Sigmoid colon (tissue), 7 donors: ENCODE data around the gene WDR37. TPM values are rescaled to one million over a fixed set of nuclear protein-coding genes. Genes with fewer than 3 reads are reported as not detected.

Experiments
- DNase-seq: peaks from one replicate; pipeline ENCODE4 v3.0.0-alpha.2; 2019
- H3K27ac ChIP-seq, 4 donors: fragments of 200-600 bp; sonication (generic); one replicate each; pipeline ENCODE4 v1.5.1; 2016 to 2019; ENCODE audit warnings: mild to moderate bottlenecking in 1 of 4
- H3K27me3 ChIP-seq, 3 donors: fragments of 200-600 bp; sonication (generic); one replicate each; pipeline ENCODE4 v1.5.1; 2019; ENCODE audit warnings: mild to moderate bottlenecking in 1 of 3
- H3K36me3 ChIP-seq, 4 donors: fragments of 200-600 bp; sonication (generic); one replicate each; pipeline ENCODE4 v1.5.1; 2016 to 2019
- H3K4me1 ChIP-seq, 4 donors: fragments of 200-600 bp; sonication (generic); one replicate each; pipeline ENCODE4 v1.5.1; 2017 to 2019
- H3K4me3 ChIP-seq, 4 donors: fragments of 200-600 bp; sonication (generic); one replicate each; pipeline ENCODE4 v1.5.1; 2017 to 2019; ENCODE audit warnings: mild to moderate bottlenecking in 2 of 4, moderate library complexity in 1 of 4
- H3K9me3 ChIP-seq, 4 donors: fragments of 200-600 bp in 3 of 4; sonication (generic) in 3 of 4; one replicate each; pipeline versions ENCODE4 v1.5.1 to v1.6.1; 2013 to 2019
- CTCF ChIP-seq, 4 experiments: fragments of 450-650 bp in 3 of 4; fragments of 200-600 bp in 1 of 4; IDR thresholded peaks; one replicate each; pipeline ENCODE4 v1.5.1; 2016 to 2019; ENCODE audit warnings: antibody characterized with exemption in 4 of 4, mild to moderate bottlenecking in 3 of 4, moderate library complexity in 2 of 4
- EP300 ChIP-seq, 4 donors: sonication (generic); formaldehyde crosslinking; IDR thresholded peaks; one replicate each; pipeline ENCODE4 v1.6.1; 2017; ENCODE audit warnings: antibody characterized with exemption in 4 of 4
- POLR2A ChIP-seq, 2 donors: fragments of 450-650 bp; IDR thresholded peaks; one replicate each; pipeline ENCODE4 v1.6.1; 2016; ENCODE audit warnings: antibody characterized with exemption in 2 of 2, mild to moderate bottlenecking in 2 of 2, moderate library complexity in 2 of 2
- POLR2AphosphoS5 ChIP-seq, 4 donors: sonication (generic); formaldehyde crosslinking; IDR thresholded peaks; one replicate each; pipeline ENCODE4 v1.6.1; 2017; ENCODE audit warnings: antibody characterized with exemption in 4 of 4
- WGBS, 2 donors: extraction: QIAGEN DNeasy Blood & Tissue Kit; methylation state at CpG; one replicate each; pipeline ENCODE4 v1.1.7; 2013; 5-methylcytosine and 5-hydroxymethylcytosine counted together
- intact Hi-C: fragments of 100-400 bp; cut with DNase I; formaldehyde crosslinking; loops from one replicate; pipeline ENCODE4 v1.15.1; 2023
- polyA plus RNA-seq, 3 donors: library from polyadenylated mRNA; stranded (reverse); fragments of 200-250 nt; gene quantifications; one replicate each; pipeline ENCODE4 v1.2.3, GENCODE V29; 2013
- total RNA-seq, 4 donors: library from RNA; depleted of rRNA; stranded (reverse); fragments of >200 nt; gene quantifications; one replicate each; pipeline ENCODE4 v1.1.0, GENCODE V29; 2016
- donor health status: healthy with polysubstance abuse.
- donor health status: Bipolar disorder and iron deficiency.
- donor health status: healthy.

Gene WDR37
- total and polyA plus RNA-seq, 7 donors, result 5.4 to 25.5 (median 10.6) TPM

DNA sequence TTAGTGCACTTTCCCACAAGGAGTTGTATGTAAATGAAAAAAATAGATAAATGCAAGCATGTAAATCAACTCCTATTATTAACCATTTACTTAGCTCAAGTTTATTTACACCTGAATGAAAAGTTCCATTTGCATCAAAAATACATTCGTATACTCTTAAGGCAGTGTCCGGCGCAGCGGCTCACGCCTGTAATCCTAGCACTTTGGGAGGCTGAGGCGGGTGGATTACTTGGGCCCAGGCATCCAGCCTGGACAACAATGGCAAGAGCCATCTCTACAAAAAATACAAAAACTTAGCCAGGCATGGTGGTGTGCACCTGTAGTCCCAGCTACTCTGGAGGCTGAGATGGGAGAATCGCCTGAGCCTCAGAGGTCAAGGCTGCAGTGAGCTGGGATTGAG lies 26.3 kb upstream of the WDR37 start:
- no peaks in the 10 kb centered on the region for H3K9me3 ChIP-seq
- H3K36me3 ChIP-seq, result no peaks in the 10 kb centered on the region
- intact Hi-C loops, result no loop called here
- no peaks in the 10 kb centered on the region for H3K4me1 ChIP-seq
- 96 to 97% methylated on average over 7 of the region's 7 CpGs for WGBS, 2 donors
- H3K27me3 ChIP-seq, result no peaks in the 10 kb centered on the region
- TF ChIP-seq CTCF (IDR thresholded peaks at IDR 0.05), result no peak
- TF ChIP-seq POLR2AphosphoS5 (IDR thresholded peaks at IDR 0.05), result no peak
- TF ChIP-seq EP300 (IDR thresholded peaks at IDR 0.05), result no peak
- no peak for TF ChIP-seq POLR2A (IDR thresholded peaks at IDR 0.05)
- no peak overlapping the region for H3K27ac ChIP-seq
- no peak overlapping the region for H3K4me3 ChIP-seq
- DNase-seq, result no peak

DNA sequence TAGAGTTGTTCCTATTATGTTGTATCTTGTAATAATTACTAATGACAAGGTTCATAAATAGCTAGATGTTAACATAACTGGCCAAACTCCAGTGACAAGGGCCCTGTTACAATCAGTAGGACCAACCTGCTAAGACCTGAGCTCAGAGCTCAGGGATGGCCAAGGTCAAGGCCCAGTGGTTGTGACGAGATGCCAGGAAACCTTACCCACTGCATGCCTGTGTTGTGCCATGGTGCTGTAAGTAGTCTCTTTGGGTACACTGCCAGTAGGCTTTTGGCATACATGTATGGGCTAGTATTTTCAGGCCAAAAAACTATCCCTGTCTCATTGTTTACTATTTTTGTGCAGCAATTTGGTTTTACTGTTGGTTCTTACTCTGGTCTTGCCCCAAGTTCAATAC lies 22.6 kb upstream of the WDR37 start:
- intact Hi-C loops, result no loop called here
- no peak overlapping the region for H3K27ac ChIP-seq
- no peak overlapping the region for H3K4me3 ChIP-seq
- no peaks in the 10 kb centered on the region for H3K4me1 ChIP-seq
- H3K9me3 ChIP-seq, result no peaks in the 10 kb centered on the region
- 92 to 94% methylated on average over 1 of the region's 1 CpG for WGBS, 2 donors
- H3K27me3 ChIP-seq, result no peaks in the 10 kb centered on the region
- TF ChIP-seq EP300 (IDR thresholded peaks at IDR 0.05) (no peak), POLR2AphosphoS5 (IDR thresholded peaks at IDR 0.05) (no peak), CTCF (IDR thresholded peaks at IDR 0.05) (no peak)
- DNase-seq, result no peak
- H3K36me3 ChIP-seq, result peaks cover 0 to 13% (median 0%) of the 10 kb centered on the region in 4 donors

- WGBS, 2 donors, result 84 to 91% methylated on average over 3 of the region's 3 CpGs
Observed at GRCh38 chr10:1034758-1035157, 21.4 kb upstream of the WDR37 start.

DNA sequence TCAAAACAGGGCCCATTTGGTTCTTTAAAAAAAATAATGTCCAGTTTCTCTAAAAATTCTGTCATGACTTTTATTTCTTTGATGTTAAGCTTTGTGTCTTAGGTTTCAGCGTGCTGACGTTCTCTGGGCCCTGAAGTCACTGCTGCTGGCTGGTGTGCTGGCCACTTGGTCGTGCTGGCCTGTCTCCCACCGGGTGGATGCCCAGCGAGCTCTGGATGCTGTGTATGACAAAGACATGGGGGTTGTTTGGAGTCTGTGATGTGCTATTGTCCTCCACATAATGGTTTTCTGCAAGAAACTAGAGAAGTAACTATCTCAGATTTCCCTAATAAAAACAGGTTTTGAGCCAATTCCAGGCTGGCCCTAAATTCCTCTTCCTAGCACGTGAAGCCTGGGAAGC lies 21.0 kb upstream of the WDR37 start:
- Histone ChIP-seq H3K27me3 (no peaks in the 10 kb centered on the region), H3K4me1 (no peaks in the 10 kb centered on the region), H3K9me3 (no peaks in the 10 kb centered on the region), H3K36me3 (peaks cover 0 to 25% (median 0%) of the 10 kb centered on the region in 4 donors), H3K27ac (peak overlapping the region in 2 of 4 donors; percentile 42 to 55), H3K4me3 (no peak overlapping the region)
- 89 to 92% methylated on average over 6 of the region's 6 CpGs for WGBS, 2 donors
- DNase-seq, result no peak
- intact Hi-C loops, result no loop called here
- TF ChIP-seq EP300 (IDR thresholded peaks at IDR 0.05) (no peak), POLR2A (IDR thresholded peaks at IDR 0.05) (no peak), POLR2AphosphoS5 (IDR thresholded peaks at IDR 0.05) (no peak), CTCF (IDR thresholded peaks at IDR 0.05) (no peak)

More at GRCh38 chr10:1034758-1035157, 21.4 kb upstream of the WDR37 start:
- H3K4me3 ChIP-seq, result no peak overlapping the region
- H3K27me3 ChIP-seq, result no peaks in the 10 kb centered on the region
- no peak for DNase-seq
- intact Hi-C loops, result no loop called here
- H3K9me3 ChIP-seq, result no peaks in the 10 kb centered on the region
- no peaks in the 10 kb centered on the region for H3K4me1 ChIP-seq
- TF ChIP-seq POLR2AphosphoS5 (IDR thresholded peaks at IDR 0.05) (no peak), EP300 (IDR thresholded peaks at IDR 0.05) (no peak), CTCF (IDR thresholded peaks at IDR 0.05) (no peak), POLR2A (IDR thresholded peaks at IDR 0.05) (no peak)
- peak overlapping the region in 2 of 4 donors; percentile 42 to 55 for H3K27ac ChIP-seq
- H3K36me3 ChIP-seq, result peaks cover 0 to 20% (median 0%) of the 10 kb centered on the region in 4 donors

DNA sequence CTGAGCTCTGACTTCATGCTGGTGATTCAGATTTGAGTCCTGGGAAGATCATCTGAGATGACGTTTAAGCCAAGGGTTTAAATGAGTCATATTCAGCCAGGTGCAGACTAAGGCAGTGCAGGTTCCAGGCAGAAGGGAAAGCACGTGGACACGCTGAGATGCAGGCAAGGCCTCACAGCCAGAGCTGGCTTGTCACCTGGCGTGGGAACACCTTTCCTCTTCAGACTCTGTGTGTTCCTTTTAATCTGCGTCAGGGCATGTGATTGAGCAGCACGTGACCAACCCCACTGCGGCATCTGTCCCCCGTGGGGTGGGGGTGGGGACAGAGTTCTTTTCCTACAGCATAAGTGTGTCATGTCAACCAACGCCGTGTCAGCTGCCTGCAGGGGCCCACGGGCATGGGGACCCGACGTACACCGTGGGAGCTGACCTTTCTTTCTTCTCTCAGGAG lies 19.8 kb upstream of the WDR37 start:
- H3K27ac ChIP-seq, result no peak overlapping the region
- H3K4me1 ChIP-seq, result no peaks in the 10 kb centered on the region
- intact Hi-C loops, result no loop called here
- H3K36me3 ChIP-seq, result peaks cover 0 to 36% (median under 1%) of the 10 kb centered on the region in 4 donors
- 78 to 81% methylated on average over 14 of the region's 14 CpGs for WGBS, 2 donors
- H3K27me3 ChIP-seq, result no peaks in the 10 kb centered on the region
- H3K4me3 ChIP-seq, result no peak overlapping the region
- DNase-seq, result no peak
- TF ChIP-seq CTCF (IDR thresholded peaks at IDR 0.05), result no peak
- TF ChIP-seq EP300 (IDR thresholded peaks at IDR 0.05), result no peak
- TF ChIP-seq POLR2A (IDR thresholded peaks at IDR 0.05), result no peak
- TF ChIP-seq POLR2AphosphoS5 (IDR thresholded peaks at IDR 0.05), result no peak
- no peaks in the 10 kb centered on the region for H3K9me3 ChIP-seq
